Jurkat, Clone E6-1 (cell line): Measurements from ENCODE around the gene LRRC8B.
A peak's percentile ranks its signal among the peaks of the same experiment; 100 is the strongest.
"Not testable (repeated sequence)": the region's sequence is repeated elsewhere in the genome, so short reads cannot be mapped to it uniquely, and the experiment has no call there.

Source experiments
- DNase-seq: peaks from one replicate; pipeline ENCODE4 v3.0.0-alpha.2; 2011; ENCODE audit warnings: low read depth, low spot score
- H3K4me3 ChIP-seq: 2 replicates; pipeline ENCODE4 v1.5.1; 2011; ENCODE audit warnings: mild to moderate bottlenecking, low read length, control low read depth, moderate library complexity

Gene LRRC8B

DNA sequence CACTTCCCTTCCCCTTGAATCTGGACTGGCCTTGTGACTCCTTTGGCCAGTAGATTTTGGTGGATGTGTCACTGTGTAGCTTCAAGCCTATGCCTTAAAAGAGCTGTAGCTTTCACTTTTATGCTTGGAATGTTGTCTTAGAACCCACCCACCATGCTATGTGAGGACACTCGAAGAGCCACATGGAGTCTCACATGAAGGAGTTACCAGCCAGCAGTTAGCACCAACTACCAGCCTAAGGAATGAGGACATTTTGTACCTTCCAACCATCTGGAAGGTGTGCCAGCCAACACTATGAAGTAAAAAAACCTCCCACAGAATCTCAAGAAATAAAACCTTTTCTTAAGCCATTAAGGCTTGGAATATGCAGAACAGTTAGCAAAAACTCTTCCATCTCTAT lies 50.6 kb downstream of the LRRC8B start:
- DNase-seq = no peak
- no peak overlapping the region for H3K4me3 ChIP-seq

DNA sequence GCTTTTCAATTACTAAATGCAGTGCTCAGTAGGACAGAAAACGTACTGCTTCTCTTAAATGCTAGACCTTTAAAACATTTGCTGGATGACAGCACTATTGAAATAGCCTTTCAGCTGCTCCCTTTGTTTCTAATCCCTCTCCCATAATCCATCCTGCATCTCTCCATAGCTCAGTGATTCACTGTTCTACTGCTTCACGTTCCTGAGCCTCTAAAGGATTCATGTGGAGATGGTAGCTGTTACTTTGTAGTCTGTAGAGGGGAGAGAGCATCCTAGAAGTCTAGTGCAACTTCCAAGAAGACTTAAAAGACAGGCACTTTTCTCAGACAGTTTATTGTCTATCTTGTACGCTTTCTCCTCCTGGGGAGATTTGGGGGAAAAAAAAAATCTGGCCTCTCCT lies 51.4 kb downstream of the LRRC8B start:
- no peak for DNase-seq
- no peak overlapping the region for H3K4me3 ChIP-seq

DNA sequence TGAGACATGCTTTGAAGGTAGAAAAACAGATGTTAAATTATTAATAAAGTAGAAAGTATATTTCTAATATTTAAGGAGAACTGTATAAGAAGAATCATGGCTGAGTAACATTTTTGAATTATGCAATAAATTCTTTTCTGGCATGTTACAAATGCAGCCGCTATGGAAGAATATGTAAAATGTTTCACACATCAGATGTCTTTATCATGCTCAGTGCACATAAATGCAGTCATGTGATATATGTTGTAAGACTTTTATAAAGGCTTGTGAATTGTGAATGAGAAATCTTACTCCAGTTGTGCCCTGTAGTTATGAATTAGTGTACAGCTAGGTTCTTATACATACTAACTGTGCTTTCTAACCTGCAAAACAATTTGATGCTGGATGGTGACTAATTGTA lies 53.5 kb downstream of the LRRC8B start:
- no peak for DNase-seq
- H3K4me3 ChIP-seq = no peak overlapping the region

DNA sequence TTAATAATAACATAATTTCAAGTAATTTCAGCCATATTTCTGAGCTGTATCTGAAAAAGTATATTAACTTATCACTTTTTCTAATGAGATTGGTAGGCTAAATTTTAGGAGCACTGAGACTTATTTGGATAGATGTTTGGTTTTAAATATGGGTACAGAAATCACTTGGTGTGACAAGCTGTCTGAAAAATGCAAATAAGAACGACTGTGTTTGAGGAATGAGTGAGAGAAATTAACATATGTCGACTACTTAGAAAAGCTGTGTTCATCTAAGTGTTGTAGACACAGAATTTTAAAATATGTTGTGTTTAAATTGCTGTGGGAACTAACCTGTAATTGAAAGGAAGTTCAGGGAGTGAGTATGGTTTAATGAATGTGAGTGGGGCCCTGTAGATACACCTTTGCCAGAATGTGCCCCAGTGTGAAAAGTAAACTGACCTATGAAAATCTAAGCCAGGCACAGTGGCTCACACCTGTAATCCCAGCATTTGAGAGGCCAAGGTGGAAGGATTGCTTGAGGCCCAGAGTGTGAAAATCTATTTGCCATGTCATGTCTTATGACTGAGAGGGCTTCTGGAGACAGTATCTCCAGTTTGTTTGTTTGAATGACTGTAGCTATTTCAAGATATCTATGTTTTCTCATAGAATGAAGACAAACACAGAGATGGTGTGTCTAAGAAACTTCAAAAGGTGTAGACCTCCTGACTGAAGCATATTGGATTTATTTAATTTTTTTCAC lies 54.5 kb downstream of the LRRC8B start:
- H3K4me3 ChIP-seq = no peak overlapping the region
- DNase-seq = no peak

DNA sequence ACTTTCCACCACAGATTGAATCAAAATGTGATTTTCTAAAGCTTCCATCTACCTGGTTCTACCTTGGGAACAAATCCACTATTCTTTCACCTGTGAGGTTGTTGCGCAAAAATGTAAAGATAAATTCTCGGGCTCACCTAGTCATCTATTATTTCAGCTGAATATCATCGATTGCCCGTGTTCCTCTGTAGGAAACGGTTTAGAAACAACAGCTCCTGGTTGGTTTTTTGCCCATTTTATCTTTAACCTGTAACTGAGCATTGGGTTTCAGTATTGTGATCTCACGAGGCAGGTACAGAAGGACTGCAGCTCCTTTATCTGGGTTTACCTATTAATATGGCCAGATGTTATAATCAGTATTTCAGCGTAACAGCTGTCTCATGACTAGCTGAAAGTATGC lies 55.4 kb downstream of the LRRC8B start:
- DNase-seq = no peak

DNA sequence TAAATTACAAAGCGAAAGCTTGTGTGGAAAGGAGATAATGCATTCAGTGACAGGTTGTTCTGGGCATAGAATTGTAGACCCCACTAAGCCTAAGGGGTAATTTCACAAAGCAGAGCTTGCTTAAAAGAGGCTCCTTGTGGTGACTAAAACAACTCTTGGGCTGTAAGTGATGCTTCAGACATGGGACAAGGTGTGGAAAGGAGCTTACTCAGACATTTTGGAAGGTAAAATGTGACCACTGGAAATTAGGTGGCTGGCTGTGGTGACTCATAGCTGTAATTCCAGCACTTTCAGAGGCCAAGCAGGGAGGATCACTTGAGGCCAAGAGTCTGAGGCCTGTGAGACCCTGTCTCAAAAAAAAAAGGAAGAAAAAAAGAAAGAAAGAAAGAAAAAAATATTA lies 57.2 kb downstream of the LRRC8B start:
- no peak overlapping the region for H3K4me3 ChIP-seq
- DNase-seq = no peak

More for the DNA sequence above, 55.4 kb downstream of the LRRC8B start:
- H3K4me3 ChIP-seq = no peak overlapping the region

DNA sequence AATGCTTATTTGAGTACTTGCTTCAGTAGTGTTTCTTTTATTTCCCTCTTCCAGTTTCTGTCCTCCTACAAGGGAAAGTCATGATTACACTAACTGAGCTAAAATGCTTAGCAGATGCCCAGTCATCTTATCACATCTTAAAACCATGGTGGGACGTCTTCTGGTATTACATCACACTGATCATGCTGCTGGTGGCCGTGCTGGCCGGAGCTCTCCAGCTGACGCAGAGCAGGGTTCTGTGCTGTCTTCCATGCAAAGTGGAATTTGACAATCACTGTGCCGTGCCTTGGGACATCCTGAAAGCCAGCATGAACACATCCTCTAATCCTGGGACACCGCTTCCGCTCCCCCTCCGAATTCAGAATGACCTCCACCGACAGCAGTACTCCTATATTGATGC lies 57.9 kb downstream of the LRRC8B start:
- H3K4me3 ChIP-seq = no peak overlapping the region
- no peak for DNase-seq

DNA sequence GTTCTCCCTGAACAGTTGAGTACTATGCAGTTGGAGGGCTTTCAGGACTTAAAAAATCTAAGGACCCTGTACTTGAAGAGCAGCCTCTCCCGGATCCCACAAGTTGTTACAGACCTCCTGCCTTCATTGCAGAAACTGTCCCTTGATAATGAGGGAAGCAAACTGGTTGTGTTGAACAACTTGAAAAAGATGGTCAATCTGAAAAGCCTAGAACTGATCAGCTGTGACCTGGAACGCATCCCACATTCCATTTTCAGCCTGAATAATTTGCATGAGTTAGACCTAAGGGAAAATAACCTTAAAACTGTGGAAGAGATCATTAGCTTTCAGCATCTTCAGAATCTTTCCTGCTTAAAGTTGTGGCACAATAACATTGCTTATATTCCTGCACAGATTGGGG lies 59.6 kb downstream of the LRRC8B start:
- H3K4me3 ChIP-seq = no peak overlapping the region
- no peak for DNase-seq

DNA sequence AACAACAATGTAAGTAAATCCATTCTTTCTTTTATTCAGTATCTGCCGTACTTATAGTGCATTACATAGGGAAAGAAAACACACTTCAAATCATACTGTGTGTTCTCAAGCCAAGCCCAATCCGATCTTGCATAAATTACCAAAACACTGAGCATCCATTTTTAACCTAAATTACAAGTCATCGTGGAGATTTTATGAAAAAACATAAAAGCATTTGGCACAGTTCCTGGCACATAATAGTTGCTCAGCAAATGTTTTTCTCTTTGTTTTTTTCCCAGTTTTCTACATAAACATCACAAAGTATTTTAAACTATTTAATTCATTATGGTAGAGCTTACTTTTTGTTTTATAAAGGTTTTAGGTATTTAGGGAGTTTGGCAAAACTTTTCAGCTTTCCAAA lies 60.2 kb downstream of the LRRC8B start:
- H3K4me3 ChIP-seq = no peak overlapping the region
- no peak for DNase-seq

DNA sequence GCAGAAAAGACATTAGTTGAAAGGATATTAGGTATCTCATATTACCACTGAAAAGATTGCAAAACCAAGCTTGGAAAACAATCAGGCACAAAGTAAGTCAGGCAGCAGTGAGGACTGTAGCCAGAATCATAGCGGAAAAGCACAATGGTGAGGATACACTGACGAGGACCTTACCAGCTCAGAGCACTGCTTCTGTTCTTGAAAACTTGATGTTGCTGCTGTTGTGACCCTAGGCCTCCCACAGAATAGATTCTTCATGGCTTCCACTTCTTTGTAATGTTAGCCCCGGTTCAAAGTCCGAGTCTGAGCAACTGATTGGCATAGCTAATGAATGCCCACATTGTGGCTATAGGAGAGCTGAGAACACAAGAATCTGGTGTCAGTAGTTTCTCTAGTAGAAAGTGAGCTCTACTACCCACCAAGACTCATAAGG lies 63.1 kb downstream of the LRRC8B start:
- no peak for DNase-seq

DNA sequence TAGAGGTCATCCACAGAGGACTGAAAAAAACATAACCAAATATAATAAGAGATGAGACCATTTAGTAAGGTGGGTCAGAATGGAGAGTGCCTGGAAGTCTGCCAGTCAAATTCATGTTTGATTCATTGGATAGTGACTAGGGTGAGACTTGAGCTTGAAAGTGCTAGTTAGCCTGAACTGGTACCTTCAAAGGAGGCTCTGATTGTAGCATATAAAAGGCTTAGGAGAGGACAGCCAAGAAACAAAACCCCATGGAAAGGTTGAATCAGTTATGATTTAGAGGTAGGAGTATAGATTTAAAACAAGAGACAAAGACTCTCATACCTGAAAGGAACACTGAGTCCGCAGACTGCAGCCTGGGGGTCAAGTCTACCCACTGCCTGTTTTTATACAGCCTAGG lies 63.9 kb downstream of the LRRC8B start:
- H3K4me3 ChIP-seq = no peak overlapping the region
- no peak for DNase-seq

More for the DNA sequence above, 63.1 kb downstream of the LRRC8B start:
- no peak overlapping the region for H3K4me3 ChIP-seq

DNA sequence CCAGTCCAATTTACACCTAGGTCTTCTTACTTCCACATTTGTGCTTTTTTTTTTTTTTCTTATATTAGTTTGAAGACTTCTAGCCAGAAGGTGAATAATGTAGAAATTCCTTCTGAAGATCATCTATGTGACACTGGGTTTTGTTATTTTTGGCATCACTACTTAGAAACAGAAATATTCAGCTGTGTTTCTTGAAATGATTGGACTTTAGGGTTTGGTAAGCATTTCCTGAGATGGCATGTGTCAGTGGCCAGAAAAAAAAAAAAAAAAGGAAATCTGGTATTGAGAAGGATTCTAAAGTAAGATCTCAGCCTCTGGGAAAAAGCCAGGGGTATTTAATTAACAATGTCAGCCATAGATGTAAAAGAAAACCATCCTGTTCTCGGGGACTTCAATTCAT lies 64.9 kb downstream of the LRRC8B start:
- no peak for DNase-seq
- H3K4me3 ChIP-seq = no peak overlapping the region

DNA sequence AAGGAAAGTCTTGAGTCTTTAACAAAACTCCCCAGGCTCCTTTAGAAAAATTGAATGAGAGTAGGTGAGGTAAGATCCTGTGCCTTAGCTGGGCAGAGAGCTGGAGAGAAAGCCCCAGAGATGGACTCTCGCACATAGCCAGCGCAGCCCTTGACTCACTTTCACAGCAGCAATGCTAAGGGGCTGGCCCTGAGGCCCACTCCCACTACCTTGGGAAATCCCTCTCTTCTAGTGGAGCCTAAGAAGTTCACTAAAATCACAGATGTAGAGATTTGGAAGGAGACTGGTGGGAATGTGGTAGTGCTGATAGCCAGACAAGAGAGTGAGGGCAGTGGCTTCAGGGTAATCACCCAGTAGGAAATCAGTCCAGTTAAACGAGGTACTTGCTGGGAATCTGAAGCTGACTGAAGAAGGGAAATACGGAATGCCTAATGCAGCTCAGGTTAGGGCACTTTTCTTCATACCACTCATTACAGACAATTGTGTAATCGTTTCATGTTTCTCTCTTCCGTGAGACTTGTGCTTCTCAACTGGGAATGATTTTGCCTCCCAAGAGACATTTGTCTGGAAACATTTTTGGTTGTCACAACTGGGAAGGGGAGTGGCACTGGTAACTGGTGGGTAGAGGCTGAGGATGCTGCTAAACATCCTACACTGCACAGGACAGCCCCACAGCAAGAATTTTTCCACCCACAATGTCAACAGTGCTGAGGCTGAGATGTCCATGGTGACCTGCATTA lies 65.9 kb downstream of the LRRC8B start:
- H3K4me3 ChIP-seq = no peak overlapping the region
- no peak for DNase-seq

DNA sequence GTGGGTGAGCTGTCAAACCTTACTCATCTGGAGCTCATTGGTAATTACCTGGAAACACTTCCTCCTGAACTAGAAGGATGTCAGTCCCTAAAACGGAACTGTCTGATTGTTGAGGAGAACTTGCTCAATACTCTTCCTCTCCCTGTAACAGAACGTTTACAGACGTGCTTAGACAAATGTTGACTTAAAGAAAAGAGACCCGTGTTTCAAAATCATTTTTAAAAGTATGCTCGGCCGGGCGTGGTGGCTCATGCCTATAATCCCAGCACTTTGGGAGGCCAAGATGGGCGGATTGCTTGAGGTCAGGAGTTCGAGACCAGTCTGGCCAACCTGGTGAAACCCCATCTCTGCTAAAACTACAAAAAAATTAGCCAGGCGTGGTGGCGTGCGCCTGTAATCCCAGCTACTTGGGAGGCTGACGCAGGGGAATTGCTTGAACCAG lies 68.3 kb downstream of the LRRC8B start:
- DNase-seq, H3K4me3 ChIP-seq: not testable (repeated sequence)

DNA sequence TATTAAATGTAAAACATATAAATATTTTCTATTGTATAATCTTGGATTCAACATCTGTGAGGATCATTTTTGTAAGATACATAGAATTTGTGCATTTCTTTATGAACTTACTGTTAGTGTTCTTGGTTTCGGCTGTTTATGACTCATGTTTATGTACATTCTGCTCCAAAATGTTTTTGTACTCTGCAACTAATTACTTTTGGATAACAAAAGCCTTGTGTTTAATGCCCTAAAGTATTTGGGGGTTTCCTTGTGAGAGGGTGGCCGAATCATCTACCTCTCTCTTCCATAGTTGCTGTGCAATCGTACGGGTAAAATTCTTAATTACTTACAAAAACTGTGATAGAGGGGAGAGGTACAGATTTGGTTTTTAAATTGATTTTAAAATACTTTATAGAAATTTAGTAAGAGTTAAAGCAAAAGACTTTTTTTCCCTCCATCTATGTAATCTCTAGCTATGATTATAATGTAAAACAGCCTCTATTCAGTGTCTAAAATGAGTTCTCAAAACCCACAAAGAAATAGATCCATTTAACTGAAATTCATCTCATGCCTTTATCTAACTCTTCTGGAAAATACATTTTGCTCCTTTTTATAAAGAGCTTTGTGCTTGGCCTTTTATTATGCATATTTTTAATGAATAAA lies 69.6 kb downstream of the LRRC8B start:
- no peak for DNase-seq
- no peak overlapping the region for H3K4me3 ChIP-seq

DNA sequence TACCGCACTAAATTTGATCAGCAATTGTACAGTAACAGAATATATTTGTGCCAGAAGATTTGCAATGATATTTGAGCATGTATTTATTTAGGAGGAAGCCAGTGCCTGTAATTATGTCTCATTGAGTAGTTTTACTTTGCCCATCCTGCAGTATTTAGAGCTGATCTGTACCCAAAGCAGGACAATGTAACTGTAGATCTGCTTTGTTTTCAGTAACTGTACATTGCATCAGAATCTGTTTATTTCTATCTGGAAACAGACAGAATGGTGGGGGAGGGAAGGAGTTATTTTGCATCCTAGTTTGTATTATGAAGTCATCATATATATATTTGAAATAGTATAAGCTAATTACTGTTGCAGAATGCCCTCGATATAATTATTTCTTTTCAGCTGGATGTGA lies 72.1 kb downstream of the LRRC8B start:
- no peak overlapping the region for H3K4me3 ChIP-seq
- DNase-seq = no peak

DNA sequence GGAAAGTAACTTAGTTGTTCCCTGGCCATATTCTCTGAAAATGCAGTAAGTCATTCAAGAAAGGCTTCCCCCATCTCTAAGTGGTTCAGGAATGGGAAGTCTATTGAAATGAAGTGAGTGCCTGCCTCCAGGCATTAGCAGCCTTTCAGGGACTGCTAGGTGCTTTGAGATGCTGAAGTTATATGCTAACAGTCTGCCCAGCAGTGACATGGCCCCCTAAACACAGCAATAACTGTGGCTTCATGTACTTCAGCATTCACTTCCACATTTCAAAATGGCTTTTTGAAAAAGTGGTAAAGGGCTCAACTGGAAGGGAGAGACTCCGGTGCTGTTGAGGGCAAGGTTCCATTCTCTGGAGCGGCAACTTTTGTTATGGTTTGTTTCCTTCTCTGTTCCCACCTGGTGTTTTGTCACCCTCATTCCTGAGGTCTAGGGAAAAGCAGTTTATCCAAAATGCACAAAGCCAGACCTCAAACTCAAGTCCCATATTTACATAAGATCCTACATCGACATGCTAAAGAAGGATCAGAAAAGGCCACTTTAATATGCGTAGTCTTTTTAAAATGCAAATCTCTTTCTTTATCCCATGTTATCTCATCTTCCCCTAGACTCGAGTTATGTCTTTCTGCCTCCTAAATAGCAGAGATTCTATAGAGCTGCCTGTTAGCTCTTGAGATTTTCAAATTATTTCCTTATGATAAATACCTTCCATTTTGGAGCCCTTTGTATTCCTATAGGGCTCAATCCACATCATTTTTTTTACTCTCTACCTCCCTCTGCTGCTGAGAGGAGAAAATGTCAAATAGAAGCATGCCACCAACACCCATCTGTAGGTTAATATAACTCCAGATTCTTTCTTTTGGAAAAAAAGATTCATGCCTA lies 74.1 kb downstream of the LRRC8B start:
- no peak overlapping the region for H3K4me3 ChIP-seq

DNA sequence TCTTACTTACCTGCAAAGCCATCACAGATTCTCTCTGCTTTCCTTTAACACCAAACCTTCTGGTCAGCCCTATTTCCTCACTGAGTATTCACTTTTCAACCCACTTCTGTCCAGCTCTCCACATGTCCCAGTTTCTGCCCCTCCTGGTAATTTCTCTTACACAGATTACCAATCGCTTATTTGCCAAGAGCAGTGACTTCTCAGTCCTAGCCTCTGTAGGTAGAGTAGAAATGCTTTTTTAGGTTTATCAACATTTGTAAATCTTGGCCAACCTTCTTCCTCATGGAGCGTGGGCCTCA lies 74.7 kb downstream of the LRRC8B start:
- H3K4me3 ChIP-seq = no peak overlapping the region
- no peak for DNase-seq

More for the DNA sequence above, 74.1 kb downstream of the LRRC8B start:
- peak; percentile 28 for DNase-seq

DNA sequence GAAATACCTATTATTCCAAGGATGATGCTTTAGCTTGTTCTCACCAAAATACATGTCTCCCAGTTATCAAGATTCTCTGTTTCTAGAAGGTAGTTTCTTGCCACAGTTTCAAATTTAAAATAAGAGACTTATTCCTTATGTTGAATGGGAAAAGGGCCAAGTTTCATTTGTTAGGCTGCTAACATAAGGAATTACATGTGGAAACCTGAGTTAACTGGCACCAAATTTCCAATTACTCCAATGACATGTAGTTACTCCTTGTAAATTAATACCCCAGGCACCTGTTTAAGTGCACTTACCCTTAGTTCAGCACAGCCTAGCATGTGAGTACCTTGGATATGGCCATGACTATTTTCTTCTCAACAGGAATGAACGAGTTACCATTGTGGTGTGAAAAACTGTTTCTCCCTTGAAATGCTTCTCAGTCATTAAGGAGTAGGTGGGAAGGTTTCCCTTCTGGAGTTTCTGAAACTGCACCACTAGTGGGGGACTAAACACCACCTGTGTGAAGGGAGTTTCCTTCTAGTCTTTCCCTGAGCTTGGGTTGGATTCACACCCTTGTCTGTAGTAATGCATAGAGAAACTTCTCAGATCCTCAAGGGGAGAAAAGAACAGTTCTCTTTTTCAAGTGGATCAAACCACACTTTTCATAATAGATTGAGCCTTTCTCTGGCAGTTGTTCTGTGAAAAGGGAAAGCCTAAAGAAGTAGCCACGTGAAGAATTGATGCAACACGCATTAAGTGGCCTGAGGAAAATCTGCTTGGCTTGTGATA lies 76.0 kb downstream of the LRRC8B start:
- DNase-seq = no peak
- no peak overlapping the region for H3K4me3 ChIP-seq
